Psoas muscle (tissue), 8 donors: ENCODE measurements around the gene ZCCHC2. TPM values are rescaled to one million over a fixed set of nuclear protein-coding genes. Genes with fewer than 3 reads are reported as not detected.
A peak's percentile ranks its signal among the peaks of the same experiment; 100 is the strongest.

Source experiments
- ATAC-seq, 4 donors: fragments of 200-7000 bp; cut with Tn5 transposase; one replicate each; pipeline ENCODE4 v1.9.1; 2020; ENCODE audit warnings: moderate library complexity in 3 of 4, mild to moderate bottlenecking in 2 of 4
- DNase-seq, 2 donors: peaks; one replicate each; pipeline ENCODE4 v3.0.0-alpha.2; 2020
- H3K27ac ChIP-seq: fragments of 200-600 bp; one replicate; pipeline ENCODE4 v1.8.0; 2022
- H3K27me3 ChIP-seq, 3 donors: fragments of 200-600 bp in 1 of 3; one replicate each; pipeline versions ENCODE4 v1.6.1 to v1.8.0; 2013 to 2022; ENCODE audit warnings: low read length in 2 of 3, mild to moderate bottlenecking in 2 of 3, moderate library complexity in 1 of 3; ENCODE audit not compliant: insufficient read depth in 3 of 3
- H3K36me3 ChIP-seq, 2 donors: fragments of 200-600 bp in 1 of 2; one replicate each; pipeline versions ENCODE4 v1.6.1 to v1.8.0; 2013 to 2022; ENCODE audit warnings: low read depth in 1 of 2, mild to moderate bottlenecking in 1 of 2, moderate library complexity in 1 of 2; ENCODE audit not compliant: insufficient read depth in 1 of 2
- H3K4me1 ChIP-seq: fragments of 200-600 bp; one replicate; pipeline ENCODE4 v1.8.0; 2022
- H3K4me3 ChIP-seq: fragments of 200-600 bp; one replicate; pipeline ENCODE4 v1.8.0; 2022; ENCODE audit warnings: mild to moderate bottlenecking
- H3K9me3 ChIP-seq: fragments of 200-600 bp; one replicate; pipeline ENCODE4 v1.8.0; 2022
- WGBS, 3 donors: extraction: QIAGEN DNeasy Blood & Tissue Kit; methylation state at CpG; one replicate each; pipeline versions ENCODE4 v1.1.6 to v1.1.7; 2013; 5-methylcytosine and 5-hydroxymethylcytosine counted together
- intact Hi-C, 2 donors: fragments of 100-400 bp; cut with DNase I; formaldehyde crosslinking; loops; one replicate each; pipeline versions ENCODE4 v1.11.0 to v1.14.2; 2022
- polyA plus RNA-seq, 3 donors: library from polyadenylated mRNA; stranded (reverse); fragments of 200-250 nt; gene quantifications; one replicate each; pipeline ENCODE4 v1.2.3, GENCODE V29; 2013
- total RNA-seq, 4 donors: library from RNA; stranded (reverse); fragmentation: NEBNext Ultra II Directional in 2 of 4; extraction: Animal tissue kit (Norgen Biotek cat#: 25700) in 2 of 4; gene quantifications; one replicate each; pipeline versions ENCODE4 v1.2.1 to v1.2.4, GENCODE V29; 2021 to 2023
- TF ChIP-seq, protein P1 (sequence below): fragments of 200-600 bp; IDR thresholded peaks from one replicate; pipeline ENCODE4 v1.8.0; 2022; ENCODE audit warnings: antibody characterized with exemption
- donor health status: healthy with polysubstance abuse.
- donor health status: DM: no; HTN: no; CAD: no; lungs with moderate emphysema.
- donor health status: Bipolar disorder and iron deficiency.
- donor health status: healthy.
- donor health status: DM: yes; HTN: yes; CAD: no.
- donor health status: DM: no; HTN: no; CAD: no.
- donor health status: DM: no; HTN: no; CAD: no.
- donor health status: DM: yes; HTN: yes; CAD: no.

ZCCHC2 gene
- total and polyA plus RNA-seq, 7 donors: 4.0 to 41.8 (median 28.8) TPM

DNA sequence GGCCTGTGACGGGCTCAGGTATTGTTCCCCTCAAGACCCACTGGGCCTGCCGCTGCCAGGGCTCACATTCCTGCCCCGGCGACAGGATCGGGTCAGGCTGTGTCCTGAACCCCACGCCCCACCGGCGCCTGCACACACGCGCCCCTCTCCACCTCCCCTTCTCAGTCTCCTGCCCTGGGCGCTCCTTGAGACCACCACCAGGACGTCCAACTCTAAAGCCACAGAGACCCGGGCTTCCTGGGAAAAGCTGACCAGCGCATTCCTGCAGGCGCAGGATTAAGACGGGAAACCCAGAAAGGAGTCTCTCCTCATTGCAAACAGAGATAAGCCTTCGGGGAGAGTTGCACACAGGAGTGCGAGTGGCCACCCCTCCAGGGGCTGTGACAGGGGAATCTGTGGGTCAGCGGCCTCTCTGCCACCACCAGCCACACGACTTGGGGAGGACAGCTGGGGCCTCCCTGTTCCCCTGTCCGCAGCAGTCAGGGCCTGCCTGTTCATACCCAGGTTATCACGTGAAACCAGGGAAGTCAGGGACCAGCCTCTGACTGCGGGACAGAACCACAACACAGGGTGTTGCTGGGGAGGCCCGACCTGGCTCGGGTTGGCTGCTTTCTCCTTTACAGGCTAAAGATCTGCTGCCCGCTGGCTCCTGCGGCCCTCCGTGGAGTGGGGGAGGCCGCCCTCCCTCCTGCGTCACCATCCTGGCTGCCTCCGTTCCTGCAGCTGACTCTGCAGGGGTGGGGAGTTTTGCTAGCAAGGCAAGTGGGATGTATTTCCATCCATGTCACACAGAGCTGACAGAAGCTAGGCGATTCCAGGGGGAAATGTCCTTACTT lies 88.8 kb downstream of the ZCCHC2 start:
- intact Hi-C loops: no loop called here
- 35 to 44% (median 36%) methylated on average over 32 of the region's 32 CpGs for WGBS, 3 donors

DNA sequence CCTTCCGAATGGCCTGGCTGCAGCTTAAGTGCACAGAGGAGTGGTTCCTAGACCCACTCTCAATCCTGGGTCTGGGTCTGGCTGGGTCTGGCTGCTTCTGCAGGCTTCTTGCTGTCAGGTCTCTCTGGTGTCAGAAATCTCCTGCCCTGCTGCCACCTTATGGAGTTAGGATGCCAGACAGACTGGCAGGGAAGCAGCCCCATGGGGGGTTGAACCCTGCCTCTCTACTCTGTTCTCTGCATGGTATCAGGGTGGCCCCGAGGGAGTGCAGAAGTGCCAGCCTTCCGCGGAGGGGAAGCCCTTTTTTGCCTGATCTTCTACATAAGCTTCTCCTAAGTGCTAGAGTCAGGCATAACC lies 89.4 kb downstream of the ZCCHC2 start:
- Histone ChIP-seq H3K36me3 (no peaks in the 10 kb centered on the region), H3K4me3 (peak overlapping the region; percentile 46), H3K27ac (no peak overlapping the region), H3K27me3 (peaks cover 0 to 19% (median 5%) of the 10 kb centered on the region in 3 donors), H3K9me3 (no peaks in the 10 kb centered on the region), H3K4me1 (peaks cover 5% of the 10 kb centered on the region)
- no peak for DNase-seq
- TF ChIP-seq, protein P1, sequence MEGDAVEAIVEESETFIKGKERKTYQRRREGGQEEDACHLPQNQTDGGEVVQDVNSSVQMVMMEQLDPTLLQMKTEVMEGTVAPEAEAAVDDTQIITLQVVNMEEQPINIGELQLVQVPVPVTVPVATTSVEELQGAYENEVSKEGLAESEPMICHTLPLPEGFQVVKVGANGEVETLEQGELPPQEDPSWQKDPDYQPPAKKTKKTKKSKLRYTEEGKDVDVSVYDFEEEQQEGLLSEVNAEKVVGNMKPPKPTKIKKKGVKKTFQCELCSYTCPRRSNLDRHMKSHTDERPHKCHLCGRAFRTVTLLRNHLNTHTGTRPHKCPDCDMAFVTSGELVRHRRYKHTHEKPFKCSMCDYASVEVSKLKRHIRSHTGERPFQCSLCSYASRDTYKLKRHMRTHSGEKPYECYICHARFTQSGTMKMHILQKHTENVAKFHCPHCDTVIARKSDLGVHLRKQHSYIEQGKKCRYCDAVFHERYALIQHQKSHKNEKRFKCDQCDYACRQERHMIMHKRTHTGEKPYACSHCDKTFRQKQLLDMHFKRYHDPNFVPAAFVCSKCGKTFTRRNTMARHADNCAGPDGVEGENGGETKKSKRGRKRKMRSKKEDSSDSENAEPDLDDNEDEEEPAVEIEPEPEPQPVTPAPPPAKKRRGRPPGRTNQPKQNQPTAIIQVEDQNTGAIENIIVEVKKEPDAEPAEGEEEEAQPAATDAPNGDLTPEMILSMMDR: no peak
- WGBS, 3 donors: 54 to 68% (median 55%) methylated on average over 4 of the region's 4 CpGs
- intact Hi-C loops: no loop called here
- peak in 1 of 4 donors; percentile 12 for ATAC-seq

More for the DNA sequence above, 88.8 kb downstream of the ZCCHC2 start:
- Histone ChIP-seq H3K4me1 (peaks cover 5% of the 10 kb centered on the region), H3K36me3 (no peaks in the 10 kb centered on the region), H3K27ac (no peak overlapping the region), H3K4me3 (peak overlapping the region; percentile 46), H3K27me3 (peaks cover 0 to 19% (median 5%) of the 10 kb centered on the region in 3 donors), H3K9me3 (no peaks in the 10 kb centered on the region)
- peak in 3 of 4 donors; percentile 31 to 61 (median 37) for ATAC-seq
- peak; percentile 23 to 62 for DNase-seq
- TF ChIP-seq, protein P1: no peak

DNA sequence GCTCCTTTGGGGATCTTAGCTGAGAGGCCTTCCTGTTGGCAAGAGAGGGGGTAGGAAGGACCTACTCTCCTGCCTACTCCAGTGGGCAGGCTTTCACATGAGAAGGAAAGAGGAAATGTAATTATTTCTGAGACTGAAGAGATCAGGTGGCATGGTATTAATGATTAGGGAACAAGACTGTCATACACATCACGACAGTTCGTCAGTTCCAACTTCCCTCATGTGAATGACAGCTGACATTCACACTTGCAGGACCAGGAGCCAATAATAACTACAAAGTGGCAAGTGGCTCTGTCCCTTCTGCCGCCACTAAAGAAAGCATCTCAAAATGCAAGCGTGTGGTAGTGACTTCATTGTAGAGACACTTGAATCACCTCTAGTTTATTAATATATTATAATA lies 90.0 kb downstream of the ZCCHC2 start:
- WGBS, 3 donors: 76 to 90% (median 87%) methylated on average over 4 of the region's 4 CpGs
- no peak overlapping the region for H3K4me3 ChIP-seq
- H3K9me3 ChIP-seq: no peaks in the 10 kb centered on the region
- no peak overlapping the region for H3K27ac ChIP-seq
- ATAC-seq: no peak
- intact Hi-C loops: no loop called here
- TF ChIP-seq, protein P1: no peak
- H3K36me3 ChIP-seq: no peaks in the 10 kb centered on the region
- H3K27me3 ChIP-seq: peaks cover 0 to 19% (median 5%) of the 10 kb centered on the region in 3 donors
- peaks cover 5% of the 10 kb centered on the region for H3K4me1 ChIP-seq
- no peak for DNase-seq

DNA sequence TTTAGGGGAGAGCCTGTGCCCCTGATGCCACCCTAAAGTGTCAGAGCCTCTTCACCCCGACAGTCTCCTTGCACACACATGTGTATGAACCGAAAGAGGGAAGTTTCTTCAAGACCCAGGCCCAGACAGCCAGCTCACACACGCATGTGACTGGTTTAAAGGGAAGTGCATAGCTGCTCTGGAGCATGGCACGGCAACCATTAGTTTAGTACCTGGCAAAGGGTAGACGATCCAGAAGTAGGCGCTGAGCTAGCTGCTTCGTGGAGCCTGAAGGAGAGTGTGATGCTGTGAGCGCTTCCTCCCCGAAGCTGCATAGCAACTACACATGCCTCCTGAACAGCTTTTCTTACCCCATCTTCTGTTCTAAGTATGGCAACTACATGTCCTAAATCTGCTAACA lies 91.7 kb downstream of the ZCCHC2 start:
- peaks cover 0 to 19% (median 4%) of the 10 kb centered on the region in 3 donors for H3K27me3 ChIP-seq
- 79 to 81% (median 79%) methylated on average over 9 of the region's 9 CpGs for WGBS, 3 donors
- H3K4me3 ChIP-seq: no peak overlapping the region
- intact Hi-C loops: no loop called here
- TF ChIP-seq, protein P1: no peak
- H3K36me3 ChIP-seq: no peaks in the 10 kb centered on the region
- no peak overlapping the region for H3K27ac ChIP-seq
- DNase-seq (no peak), ATAC-seq (no peak)
- H3K4me1 ChIP-seq: peaks cover 5% of the 10 kb centered on the region
- no peaks in the 10 kb centered on the region for H3K9me3 ChIP-seq
